SU-DHL-6 (cell line): ENCODE results near the gene CDC42BPA.

Source experiments
- EZH2phosphoT487 ChIP-seq: fragments of 200-600 bp; sonication (generic), shearing (Covaris generic); conservative IDR thresholded peaks from 2 replicates; pipeline ENCODE4 v1.6.1; 2018; ENCODE audit warnings: mild to moderate bottlenecking, antibody characterized with exemption, low read length, moderate library complexity, mixed read lengths
- TF ChIP-seq, protein P1 (sequence below): fragments of 200-600 bp; sonication (generic); IDR thresholded peaks from one replicate; pipeline ENCODE4 v1.5.1; 2017; ENCODE audit warnings: antibody characterized with exemption, mild to moderate bottlenecking, low read length, moderate library complexity; ENCODE audit not compliant: insufficient read depth, poor library complexity, severe bottlenecking

DNA sequence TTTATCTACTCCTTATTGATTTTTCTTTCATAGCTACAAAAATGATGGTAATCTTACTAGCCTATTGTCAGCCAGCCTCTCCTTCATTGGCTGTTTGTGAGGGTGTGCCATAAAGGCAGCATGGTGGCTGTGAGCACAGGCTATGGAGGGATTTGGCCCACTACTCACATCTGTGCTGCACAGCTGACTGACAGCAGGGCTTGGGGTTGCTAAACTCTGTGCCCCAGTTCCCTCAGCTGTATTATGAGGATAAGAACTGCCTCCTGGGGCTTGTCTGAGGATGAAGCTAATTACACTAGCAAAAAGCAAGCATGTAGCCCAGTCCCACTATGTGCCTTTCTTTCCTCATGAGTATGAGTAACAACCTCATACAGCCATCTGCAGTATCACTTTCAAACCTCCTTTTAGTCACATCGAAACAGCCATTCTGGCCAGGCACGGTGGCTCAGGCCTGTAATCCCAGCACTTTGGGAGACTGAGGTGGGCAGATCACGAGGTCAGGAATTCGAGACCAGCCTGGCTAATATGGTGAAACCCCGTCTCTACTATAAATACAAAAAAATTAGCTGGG, 312.0 kb downstream of the CDC42BPA start:
- TF ChIP-seq, protein P1, sequence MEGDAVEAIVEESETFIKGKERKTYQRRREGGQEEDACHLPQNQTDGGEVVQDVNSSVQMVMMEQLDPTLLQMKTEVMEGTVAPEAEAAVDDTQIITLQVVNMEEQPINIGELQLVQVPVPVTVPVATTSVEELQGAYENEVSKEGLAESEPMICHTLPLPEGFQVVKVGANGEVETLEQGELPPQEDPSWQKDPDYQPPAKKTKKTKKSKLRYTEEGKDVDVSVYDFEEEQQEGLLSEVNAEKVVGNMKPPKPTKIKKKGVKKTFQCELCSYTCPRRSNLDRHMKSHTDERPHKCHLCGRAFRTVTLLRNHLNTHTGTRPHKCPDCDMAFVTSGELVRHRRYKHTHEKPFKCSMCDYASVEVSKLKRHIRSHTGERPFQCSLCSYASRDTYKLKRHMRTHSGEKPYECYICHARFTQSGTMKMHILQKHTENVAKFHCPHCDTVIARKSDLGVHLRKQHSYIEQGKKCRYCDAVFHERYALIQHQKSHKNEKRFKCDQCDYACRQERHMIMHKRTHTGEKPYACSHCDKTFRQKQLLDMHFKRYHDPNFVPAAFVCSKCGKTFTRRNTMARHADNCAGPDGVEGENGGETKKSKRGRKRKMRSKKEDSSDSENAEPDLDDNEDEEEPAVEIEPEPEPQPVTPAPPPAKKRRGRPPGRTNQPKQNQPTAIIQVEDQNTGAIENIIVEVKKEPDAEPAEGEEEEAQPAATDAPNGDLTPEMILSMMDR: no peak
- no peak for TF ChIP-seq EZH2phosphoT487
